Measurements from ENCODE around the gene CDC42EP4.

The CDC42EP4 gene

DNA sequence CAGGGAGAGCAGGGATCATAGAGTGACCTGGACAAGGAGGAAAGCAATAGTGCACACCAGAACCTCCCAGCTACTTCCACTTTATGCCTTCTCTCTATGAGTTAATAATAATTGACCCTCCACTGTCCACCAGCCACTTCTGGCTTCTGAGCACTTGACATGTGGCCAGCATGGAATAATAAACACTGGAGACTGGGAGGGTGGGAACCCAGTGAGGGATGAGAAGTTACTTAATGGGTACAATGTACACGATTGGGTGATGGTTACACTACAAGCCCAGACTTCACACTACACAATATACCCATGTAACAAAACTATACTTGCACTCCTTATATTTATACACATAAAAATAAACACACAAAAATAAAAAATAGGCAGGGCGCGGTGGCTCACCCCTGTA, 11.4 kb downstream of the CDC42EP4 start:
- DNase-seq (ENCODE audit: low spot score): no peak

DNA sequence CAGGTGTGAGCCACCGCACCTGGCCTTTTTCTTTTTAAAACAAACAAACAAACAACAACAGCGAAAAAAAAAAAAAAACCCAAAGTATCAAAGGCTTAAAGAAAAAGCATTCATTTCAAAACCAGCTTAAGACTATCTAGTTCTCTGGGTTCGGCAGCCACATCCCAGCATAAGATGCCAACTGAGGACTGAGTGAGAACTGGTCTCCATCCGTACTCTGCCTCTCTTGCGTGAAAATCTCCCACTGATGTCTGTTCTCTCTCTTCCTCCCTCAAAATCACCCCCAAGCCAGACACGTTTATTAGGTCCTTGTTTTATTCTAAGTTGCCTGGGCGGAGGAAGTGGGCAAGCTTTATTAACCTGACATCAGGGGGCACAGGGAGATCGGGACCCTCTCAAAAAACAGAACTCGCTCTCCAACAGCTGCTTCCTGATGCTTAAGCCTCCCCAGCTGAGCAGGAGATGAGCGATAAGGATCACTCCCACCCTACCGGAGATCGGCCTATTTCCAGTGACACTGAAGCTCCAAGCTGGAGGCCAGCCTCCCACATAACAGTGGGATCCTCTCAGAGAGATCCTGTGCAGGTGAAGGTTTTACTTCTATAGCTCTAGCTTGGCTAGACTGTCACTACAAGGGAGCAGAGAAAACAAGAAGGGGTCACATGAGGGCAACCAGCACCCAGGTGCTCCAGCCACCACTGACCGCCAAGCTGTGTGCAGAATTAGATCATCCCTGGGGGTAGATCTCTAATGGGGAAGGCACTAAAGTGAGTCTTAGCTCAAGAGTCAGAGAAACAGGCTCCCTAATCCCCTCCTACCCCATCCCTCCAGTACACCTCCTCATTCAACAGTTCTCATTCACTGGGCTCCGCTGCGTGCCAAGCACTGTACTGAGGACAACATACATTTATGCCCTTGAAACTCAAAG, 13.6 kb downstream of the CDC42EP4 start:
- DNase-seq (ENCODE audit: low spot score): no peak

DNA sequence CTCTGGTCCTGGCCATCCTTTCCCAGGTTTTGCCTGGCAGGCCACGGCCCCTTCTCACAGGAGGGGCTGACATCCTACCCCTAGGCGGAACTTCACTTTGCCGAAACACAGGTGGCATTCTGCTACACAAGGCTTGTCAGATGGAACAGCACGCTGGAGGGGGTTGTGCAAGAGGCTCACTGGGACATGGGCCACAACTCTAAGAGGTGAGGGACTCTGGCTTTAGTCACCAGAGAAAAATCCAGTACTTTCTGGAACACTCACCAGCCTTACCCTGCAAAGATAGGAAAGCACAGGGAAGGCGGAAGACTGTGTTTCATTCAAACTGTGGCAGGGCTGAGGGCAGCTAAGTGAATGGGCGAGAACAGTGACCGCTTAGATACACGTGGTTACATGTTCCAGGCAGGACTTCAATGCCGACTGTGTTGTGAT, 18.3 kb downstream of the CDC42EP4 start:
- peak; percentile 87 for DNase-seq (ENCODE audit: low spot score)

- no peak for DNase-seq (ENCODE audit: low spot score)
Observed at GRCh38 chr17:73293031-73293430, 18.8 kb downstream of the CDC42EP4 start.

GRCh38 chr17:73292031-73292531, 19.7 kb downstream of the CDC42EP4 start:
- DNase-seq (ENCODE audit: low spot score): peak; percentile 59

DNA sequence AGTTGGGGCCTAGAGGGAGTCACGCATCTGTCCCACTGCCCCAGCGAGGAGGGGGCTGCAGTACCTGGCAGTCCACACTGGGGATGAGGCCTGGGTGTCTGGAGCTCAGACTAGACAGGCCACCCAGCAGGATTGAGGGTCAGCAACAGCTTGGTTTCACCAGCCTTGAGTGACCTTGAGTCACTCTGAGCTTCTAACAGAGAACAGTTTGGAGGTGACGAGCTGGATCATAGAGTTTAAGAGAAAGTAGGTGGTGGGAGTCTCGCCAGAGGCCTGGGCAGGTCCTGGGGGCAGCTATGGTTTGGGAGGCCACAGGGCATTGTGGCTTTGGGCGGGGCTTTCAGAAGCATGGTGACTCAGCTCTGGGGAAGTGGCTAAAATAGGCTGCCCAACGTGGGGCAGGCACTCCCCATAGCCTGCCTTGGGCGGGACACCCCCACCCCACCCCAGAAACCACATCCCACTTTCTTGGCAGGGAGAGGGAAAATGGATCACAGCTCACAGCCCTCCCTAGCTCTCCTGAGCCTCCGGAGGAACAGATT, 20.5 kb downstream of the CDC42EP4 start:
- peak; percentile 91 for DNase-seq (ENCODE audit: low spot score)

DNA sequence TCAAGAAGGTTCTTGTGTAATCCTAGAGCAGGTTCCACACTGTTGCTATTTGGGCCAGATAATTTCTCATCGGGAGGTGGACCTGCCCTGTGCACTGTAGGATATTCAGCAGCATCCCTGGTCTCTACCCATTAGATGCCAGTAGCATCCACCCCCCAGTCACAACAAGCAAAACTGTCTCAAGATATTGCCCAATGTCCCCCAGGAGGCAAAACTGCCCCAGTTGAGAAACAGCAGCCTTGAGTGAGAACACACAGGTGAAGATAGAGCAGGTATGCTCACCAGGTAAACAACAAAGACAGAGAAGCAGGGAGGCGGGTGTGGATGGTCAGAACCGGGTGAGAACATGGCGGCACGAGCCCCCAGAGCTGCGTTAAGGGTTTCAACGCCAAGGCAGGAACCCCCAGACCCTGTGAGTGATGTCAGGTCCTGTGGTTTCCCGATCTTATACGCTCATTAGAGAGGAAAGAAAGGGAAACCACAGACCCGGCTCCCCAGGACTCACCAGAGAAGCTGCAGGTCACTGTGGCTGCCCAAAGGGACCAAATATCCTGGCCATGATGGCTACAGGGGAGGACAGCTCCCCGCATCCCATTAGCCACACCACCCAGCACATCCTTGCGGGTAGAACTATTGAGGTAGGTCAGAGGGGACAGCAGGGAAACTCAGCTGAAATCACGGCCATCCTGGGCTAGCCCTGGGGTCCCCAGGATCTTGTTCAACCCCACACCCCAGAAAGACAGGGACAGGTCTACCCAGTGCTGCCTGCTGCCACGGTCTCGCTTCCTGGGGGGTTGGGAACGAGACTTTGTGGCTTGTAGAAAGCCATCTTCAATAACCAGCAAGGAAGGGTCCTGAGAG, 21.2 kb downstream of the CDC42EP4 start:
- no peak for DNase-seq (ENCODE audit: low spot score)

DNA sequence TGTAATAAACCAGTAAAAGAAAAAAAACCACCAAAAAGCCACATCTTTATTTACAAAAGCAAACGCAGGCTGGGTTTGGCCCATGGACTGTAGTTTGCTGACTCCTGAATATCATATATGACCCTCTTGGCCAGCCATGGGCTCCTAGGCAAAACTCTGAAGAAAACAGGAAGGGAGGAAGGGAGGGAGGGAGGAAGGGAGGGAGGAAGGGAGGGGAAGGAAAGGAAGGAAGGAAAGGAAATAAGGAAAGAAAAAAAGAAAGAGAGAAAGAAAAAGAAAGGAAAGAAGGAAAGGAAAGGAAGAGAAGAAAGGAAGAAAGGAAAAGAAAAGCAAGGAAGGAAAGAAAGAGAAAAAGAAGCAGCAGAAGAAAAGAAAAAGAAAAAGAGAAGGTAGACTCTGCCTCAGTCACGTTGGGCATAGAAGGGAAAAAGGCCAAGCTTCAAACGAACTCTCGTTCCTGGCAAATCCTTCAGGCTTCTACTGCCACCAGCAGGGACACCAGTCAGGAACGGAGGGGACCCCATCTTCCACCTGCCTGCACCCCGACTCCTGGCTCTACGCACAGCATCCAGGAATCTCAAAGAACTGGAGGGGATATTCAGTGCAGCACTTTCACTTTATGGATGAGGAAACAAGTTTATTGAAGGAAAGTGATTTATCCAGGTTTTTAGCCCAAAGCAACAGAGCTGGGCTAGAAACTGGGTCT, 22.1 kb downstream of the CDC42EP4 start:
- no peak for DNase-seq (ENCODE audit: low spot score)

DNA sequence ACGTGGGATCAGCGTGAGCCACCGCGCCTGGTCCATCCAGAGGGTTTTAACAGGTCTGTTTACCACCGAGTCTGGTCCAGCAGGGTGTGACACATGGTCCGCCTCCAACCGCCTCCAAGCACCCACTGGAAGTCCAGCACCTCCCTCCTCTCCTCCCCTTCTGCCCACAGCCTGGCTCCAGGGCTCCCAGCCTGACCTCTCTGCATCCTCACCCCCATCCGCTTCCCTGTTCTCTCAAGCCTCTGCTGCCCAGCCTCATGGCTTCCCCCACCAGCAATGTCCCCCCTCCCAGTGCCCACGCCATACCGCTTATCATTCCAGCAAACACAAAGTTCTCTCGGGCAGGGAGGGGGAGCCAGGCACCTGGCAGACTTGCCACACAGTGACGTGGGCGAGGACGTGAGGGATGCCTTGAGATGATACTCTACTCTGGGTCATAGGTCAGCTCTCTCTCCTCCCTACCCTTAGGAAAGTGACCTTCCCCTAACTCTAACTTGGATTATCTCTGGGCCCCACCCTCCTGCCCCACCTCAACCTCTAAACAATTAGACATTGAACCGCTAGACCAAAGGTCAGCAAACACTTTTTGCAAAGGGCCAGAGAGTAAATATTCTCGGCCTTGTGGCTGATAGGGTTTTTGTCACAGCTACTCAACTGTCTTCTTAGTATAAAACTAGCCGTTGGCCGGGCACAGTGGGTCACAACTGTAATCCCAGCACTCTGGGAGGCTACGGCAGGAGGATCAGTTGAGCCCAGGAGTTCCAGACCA, 23.1 kb downstream of the CDC42EP4 start:
- no peak for DNase-seq (ENCODE audit: low spot score)

GRCh38 chr17:73286863-73287296, 24.9 kb downstream of the CDC42EP4 start:
- no peak for DNase-seq (ENCODE audit: low spot score)

DNA sequence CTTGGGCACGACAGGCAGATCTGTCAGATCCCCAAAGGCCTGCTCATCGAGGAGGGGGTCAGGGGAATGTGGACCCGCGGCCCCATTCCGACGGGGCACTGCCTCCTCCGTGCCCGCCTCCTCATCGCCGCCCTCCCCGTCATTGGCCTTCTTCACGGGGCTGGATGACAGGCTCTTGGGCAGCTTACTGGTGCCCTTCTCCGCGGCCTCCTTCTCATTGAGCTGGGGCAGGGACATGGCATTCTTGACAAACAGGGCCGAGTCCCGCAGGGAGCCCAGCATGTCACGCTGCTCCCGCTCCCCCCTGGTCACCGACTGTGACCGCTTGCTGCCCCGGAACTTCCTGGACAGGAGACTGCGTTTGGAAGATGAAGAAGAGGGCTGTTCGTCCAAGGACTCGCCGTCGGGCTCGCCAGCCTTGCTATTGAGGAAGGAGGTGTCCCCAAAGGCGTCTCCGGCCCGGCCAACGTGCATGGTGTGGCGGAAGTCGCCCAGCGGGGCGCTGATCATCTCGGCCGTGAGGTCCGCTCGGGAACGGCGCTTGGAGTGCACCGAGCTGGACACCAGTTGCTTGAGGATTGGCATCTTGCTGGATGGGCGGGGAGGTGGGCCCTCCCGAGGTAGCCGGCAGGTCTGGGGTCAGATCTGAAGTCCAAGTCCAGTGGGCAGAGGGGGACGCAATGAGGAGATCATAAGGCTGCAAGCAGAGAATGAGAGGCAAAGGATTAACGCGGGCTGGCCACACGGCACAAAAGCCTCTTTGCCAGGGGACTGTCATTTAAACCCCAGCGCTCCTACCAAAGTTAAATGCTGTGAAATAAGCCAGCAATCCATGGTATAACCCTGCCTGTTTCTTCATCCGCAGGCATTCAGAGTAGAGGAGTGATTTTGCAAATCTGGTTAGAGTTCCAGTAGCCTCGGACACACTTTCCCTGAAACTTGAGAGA, 25.6 kb downstream of the CDC42EP4 start:
- DNase-seq (ENCODE audit: low spot score): no peak

GRCh38 chr17:73285603-73285908, 26.2 kb downstream of the CDC42EP4 start:
- no peak for DNase-seq (ENCODE audit: low spot score)

- no peak for DNase-seq (ENCODE audit: low spot score)
Observed at GRCh38 chr17:73284906-73285602, 26.7 kb downstream of the CDC42EP4 start.

DNA sequence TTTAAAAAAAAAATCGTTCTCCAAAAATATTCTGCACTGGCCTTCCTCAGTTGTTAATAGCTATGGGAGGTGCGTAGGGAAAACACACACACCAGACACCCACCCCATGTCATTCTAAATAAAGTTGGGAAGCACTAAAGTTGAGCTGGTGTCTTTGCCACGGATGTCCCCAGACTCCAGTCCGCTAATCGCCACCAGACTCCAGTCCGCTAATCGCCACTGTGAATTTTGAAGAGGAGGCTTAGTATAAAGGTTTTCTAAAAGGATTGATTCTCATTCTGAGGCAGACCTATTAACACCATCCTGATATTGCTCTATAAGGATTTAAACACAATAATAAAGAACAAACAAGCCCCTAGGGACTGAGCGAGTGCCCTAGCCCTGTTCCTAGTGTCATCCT, 27.4 kb downstream of the CDC42EP4 start:
- DNase-seq (ENCODE audit: low spot score): no peak

- DNase-seq (ENCODE audit: low spot score): no peak
Observed at GRCh38 chr17:73283841-73284282, 27.9 kb downstream of the CDC42EP4 start.

DNA sequence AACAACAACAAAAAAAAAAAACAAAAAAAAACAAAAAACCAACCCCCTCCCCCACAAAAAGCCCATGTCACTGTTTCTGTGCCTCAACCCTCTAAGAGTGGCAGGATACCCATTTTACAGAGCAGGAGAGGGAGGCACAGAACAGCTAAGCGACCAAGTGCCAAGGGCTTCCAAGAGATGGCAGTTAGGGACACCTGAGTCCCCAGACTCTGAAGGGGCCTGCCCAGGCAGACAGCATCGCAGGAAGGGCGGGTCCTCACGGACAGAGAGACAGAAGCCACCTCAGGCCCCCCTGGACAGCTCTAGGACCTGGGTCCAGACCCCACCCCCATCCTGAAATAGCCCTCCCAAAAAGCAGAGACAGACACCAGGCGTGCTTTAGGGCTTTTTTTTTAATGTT, 28.6 kb downstream of the CDC42EP4 start:
- DNase-seq (ENCODE audit: low spot score): no peak

DNA sequence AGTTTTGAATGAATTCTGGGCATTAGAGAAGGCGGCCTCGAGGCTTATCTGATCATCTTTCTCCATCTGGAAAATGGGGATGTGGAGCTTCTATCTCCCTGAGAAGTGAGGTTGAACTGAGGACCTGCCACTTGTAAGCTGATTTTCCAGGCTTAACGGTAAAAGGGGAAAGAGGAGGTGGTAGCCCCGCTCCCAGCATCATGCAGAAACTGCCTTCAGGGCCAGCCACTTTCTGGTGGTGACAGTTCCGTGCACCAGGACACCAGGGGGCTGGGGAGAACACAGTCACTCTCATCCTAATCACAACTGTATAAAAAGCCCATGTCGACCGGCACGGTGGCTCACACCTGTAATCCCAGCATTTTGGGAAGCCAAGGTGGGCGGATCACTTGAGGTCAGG, 29.2 kb downstream of the CDC42EP4 start:
- no peak for DNase-seq (ENCODE audit: low spot score)

DNA sequence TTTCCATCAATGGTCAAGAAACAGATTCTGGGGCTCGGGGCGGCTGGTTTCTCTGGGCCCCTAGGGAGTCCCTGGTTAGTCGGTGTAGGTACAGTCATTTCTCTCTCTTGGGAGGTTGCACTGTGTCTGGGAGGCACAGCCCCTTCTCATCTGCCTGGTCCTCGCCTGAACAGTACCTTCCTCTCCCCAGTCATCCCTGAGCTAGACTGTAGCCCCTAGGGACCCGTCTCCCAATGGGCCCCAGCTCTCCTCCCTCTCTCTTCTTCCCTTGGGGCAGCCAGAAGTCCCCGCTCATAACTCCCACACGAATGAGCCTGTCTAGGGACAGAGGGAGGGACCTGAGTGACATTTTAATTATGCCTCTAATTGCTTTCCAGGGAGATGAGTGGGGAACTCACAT, 29.9 kb downstream of the CDC42EP4 start:
- no peak for DNase-seq (ENCODE audit: low spot score)

- DNase-seq (ENCODE audit: low spot score): no peak
Observed at GRCh38 chr17:73280191-73280590, 31.6 kb downstream of the CDC42EP4 start.

Measured in hepatic stellate cell (primary cell).